Loucy (cell line): ENCODE data around the gene NUB1.

Source experiments
- H2AFZ ChIP-seq: fragments of 200-600 bp; sonication (generic); 2 replicates; pipeline ENCODE4 v1.6.0; 2016; ENCODE audit warnings: antibody characterized with exemption, mild to moderate bottlenecking, low read length, moderate library complexity
- H3F3A ChIP-seq: fragments of 200-600 bp; 2 replicates; pipeline ENCODE4 v1.6.0; 2016; ENCODE audit warnings: antibody characterized with exemption, low read depth, mild to moderate bottlenecking
- H3K27me3 ChIP-seq: fragments of 200-600 bp; sonication (generic); 2 replicates; pipeline ENCODE4 v1.6.1; 2014; ENCODE audit warnings: low read length, mild to moderate bottlenecking; ENCODE audit not compliant: insufficient read depth, poor library complexity, severe bottlenecking
- H3K36me3 ChIP-seq: fragments of 200-600 bp; sonication (generic); 2 replicates; pipeline ENCODE4 v1.6.1; 2016; ENCODE audit warnings: low read length; ENCODE audit not compliant: insufficient read depth
- H3K4me1 ChIP-seq: fragments of 200-600 bp; sonication (generic); 2 replicates; pipeline ENCODE4 v1.5.1; 2014; ENCODE audit warnings: low read length, mild to moderate bottlenecking; ENCODE audit not compliant: insufficient read depth, poor library complexity, severe bottlenecking
- H3K4me2 ChIP-seq: fragments of 200-600 bp; sonication (generic); 2 replicates; pipeline ENCODE4 v1.6.0; 2014; ENCODE audit warnings: antibody characterized with exemption, low read length, low read depth, mild to moderate bottlenecking; ENCODE audit not compliant: poor library complexity, severe bottlenecking
- H3K4me3 ChIP-seq: fragments of 200-600 bp; sonication (generic); 2 replicates; pipeline ENCODE4 v1.5.1; 2014; ENCODE audit warnings: low read length, mild to moderate bottlenecking, mixed read lengths; ENCODE audit not compliant: poor library complexity, severe bottlenecking
- H3K79me2 ChIP-seq: fragments of 200-600 bp; sonication (generic); 2 replicates; pipeline ENCODE4 v1.6.1; 2014; ENCODE audit warnings: low read length; ENCODE audit not compliant: insufficient read depth
- H3K9ac ChIP-seq: fragments of 200-600 bp; sonication (generic); 2 replicates; pipeline ENCODE4 v1.6.0; 2014; ENCODE audit warnings: mild to moderate bottlenecking, low read depth, low read length, moderate library complexity; ENCODE audit not compliant: poor library complexity, severe bottlenecking
- H3K9me2 ChIP-seq: fragments of 200-600 bp; sonication (generic); replicated peaks from 2 replicates; pipeline ENCODE4 v1.6.1; 2016; ENCODE audit warnings: low read depth, low read length, mixed read lengths
- H3K9me3 ChIP-seq: fragments of 200-600 bp; sonication (generic); 2 replicates; pipeline ENCODE4 v1.6.1; 2014; ENCODE audit warnings: mild to moderate bottlenecking, antibody characterized with exemption, low read length, low read depth; ENCODE audit not compliant: insufficient read depth
- H4K20me1 ChIP-seq: fragments of 200-600 bp; sonication (generic); 2 replicates; pipeline ENCODE4 v1.6.0; 2014; ENCODE audit warnings: antibody characterized with exemption, low read length, mild to moderate bottlenecking; ENCODE audit not compliant: insufficient read depth, poor library complexity, severe bottlenecking
- CTCF ChIP-seq: fragments of 200-600 bp; sonication (generic); conservative IDR thresholded peaks from 2 replicates; pipeline ENCODE4 v1.5.1; 2014; ENCODE audit warnings: mild to moderate bottlenecking, antibody characterized with exemption, low read length
- EZH2phosphoT487 ChIP-seq: fragments of 200-600 bp; IDR thresholded peaks from 2 replicates; pipeline ENCODE4 v1.6.1; 2018; ENCODE audit warnings: antibody characterized with exemption, mild to moderate bottlenecking, moderate library complexity, borderline replicate concordance

NUB1 gene

DNA sequence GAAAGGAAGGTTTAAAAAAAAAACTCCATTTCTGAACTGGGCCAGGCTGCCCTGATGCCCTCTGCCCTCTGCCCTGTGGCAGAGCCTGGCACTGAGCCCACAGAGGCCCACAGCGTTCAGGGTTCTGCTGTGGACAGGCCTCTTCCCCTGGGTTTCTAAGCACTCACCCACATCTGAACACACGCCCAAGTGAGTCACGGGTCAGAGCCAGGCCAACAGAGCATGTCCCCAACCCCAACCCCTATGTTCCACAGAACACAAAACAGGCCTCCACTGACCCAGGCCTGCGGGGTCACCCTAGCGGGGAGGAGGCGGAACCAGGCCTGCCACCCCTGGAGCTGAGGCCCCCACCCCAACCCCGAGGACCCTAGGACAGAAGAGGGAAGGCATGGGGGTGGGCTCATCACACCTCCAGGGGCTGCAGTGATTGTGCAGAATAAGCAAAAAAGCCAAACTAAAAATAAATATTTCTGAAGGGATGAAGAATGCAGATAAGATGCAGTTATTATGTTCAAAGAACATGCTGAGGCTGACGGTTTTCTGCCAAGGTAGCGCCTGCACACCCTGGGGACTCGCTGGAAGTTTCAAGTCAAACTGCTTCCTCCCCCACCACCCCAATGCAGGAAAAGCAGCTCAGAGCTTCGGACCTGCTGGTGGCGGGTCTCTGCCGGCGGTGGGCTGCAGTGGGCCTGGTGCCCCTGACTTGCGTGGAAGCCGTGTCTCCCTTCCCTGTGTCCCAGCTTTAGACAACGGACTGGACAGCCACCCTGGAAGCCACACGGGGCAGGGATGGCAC lies 62.8 kb downstream of the NUB1 start:
- H3K36me3 ChIP-seq = no peaks in the 10 kb centered on the region
- no peak overlapping the region for H2AFZ ChIP-seq
- H3K4me2 ChIP-seq = no peak overlapping the region
- H3F3A ChIP-seq = no peaks in the 10 kb centered on the region
- H3K9me2 ChIP-seq = no peaks in the 10 kb centered on the region
- no peaks in the 10 kb centered on the region for H4K20me1 ChIP-seq
- no peaks in the 10 kb centered on the region for H3K79me2 ChIP-seq
- no peak overlapping the region for H3K4me3 ChIP-seq
- H3K9ac ChIP-seq = no peak overlapping the region
- H3K4me1 ChIP-seq = no peaks in the 10 kb centered on the region
- TF ChIP-seq CTCF = no peak
- TF ChIP-seq EZH2phosphoT487 = no peak
- no peaks in the 10 kb centered on the region for H3K27me3 ChIP-seq
- no peaks in the 10 kb centered on the region for H3K9me3 ChIP-seq

GRCh38 chr7:151405056-151405455 lies 63.4 kb downstream of the NUB1 start:
- Histone ChIP-seq H3K4me1 (no peaks in the 10 kb centered on the region), H3K9ac (no peak overlapping the region), H3K4me3 (no peak overlapping the region), H3K79me2 (no peaks in the 10 kb centered on the region), H3K4me2 (no peak overlapping the region), H3K36me3 (no peaks in the 10 kb centered on the region), H4K20me1 (no peaks in the 10 kb centered on the region), H3K27me3 (no peaks in the 10 kb centered on the region), H3F3A (no peaks in the 10 kb centered on the region), H3K9me3 (no peaks in the 10 kb centered on the region), H2AFZ (no peak overlapping the region), H3K9me2 (no peaks in the 10 kb centered on the region)
- TF ChIP-seq CTCF (no peak), EZH2phosphoT487 (no peak)

DNA sequence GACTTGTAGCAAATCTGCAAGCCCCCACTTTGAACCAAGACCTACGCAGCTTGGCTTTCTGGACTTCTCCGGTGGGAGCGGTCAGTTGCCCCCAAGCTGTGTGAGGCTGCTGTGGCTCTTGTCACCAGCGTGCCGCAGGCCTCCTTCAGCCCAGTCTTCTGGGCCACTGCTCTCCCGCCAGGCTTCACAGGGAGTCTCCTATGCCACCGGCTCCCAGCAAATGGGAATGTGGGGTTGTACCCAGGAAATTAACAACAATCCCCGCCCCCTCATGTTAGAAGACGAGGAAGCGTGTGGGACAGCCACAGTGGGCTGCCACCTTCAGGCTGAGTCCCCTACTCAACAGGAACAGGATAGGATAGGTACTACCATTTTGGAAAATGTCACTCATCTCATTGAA lies 64.0 kb downstream of the NUB1 start:
- no peaks in the 10 kb centered on the region for H3K27me3 ChIP-seq

More for the DNA sequence above, 64.0 kb downstream of the NUB1 start:
- H2AFZ ChIP-seq = no peak overlapping the region
- no peaks in the 10 kb centered on the region for H3F3A ChIP-seq
- H3K4me1 ChIP-seq = no peaks in the 10 kb centered on the region
- H3K79me2 ChIP-seq = no peaks in the 10 kb centered on the region
- H3K4me2 ChIP-seq = no peak overlapping the region
- H3K9me3 ChIP-seq = no peaks in the 10 kb centered on the region
- H4K20me1 ChIP-seq = no peaks in the 10 kb centered on the region
- H3K36me3 ChIP-seq = no peaks in the 10 kb centered on the region
- H3K4me3 ChIP-seq = no peak overlapping the region
- no peaks in the 10 kb centered on the region for H3K9me2 ChIP-seq
- TF ChIP-seq EZH2phosphoT487 = no peak
- TF ChIP-seq CTCF = no peak
- H3K9ac ChIP-seq = no peak overlapping the region
